WTC11 (cell line): Measurements from ENCODE around the gene ZDHHC17.

Source experiments
- CREB1 ChIP-seq: sonication (generic); formaldehyde crosslinking; IDR thresholded peaks from 2 replicates; pipeline ENCODE4 v1.8.0; 2023; ENCODE audit warnings: mild to moderate bottlenecking, missing genetic modification reagents
- CTCF ChIP-seq: fragments of 200-600 bp; IDR thresholded peaks from 2 replicates; pipeline ENCODE4 v1.8.0; 2022; ENCODE audit warnings: antibody characterized with exemption
- E2F1 ChIP-seq: sonication (generic); formaldehyde crosslinking; IDR thresholded peaks from 2 replicates; pipeline ENCODE4 v1.8.0; 2022; ENCODE audit warnings: mild to moderate bottlenecking, missing genetic modification reagents
- FOXJ3 ChIP-seq: sonication (generic); formaldehyde crosslinking; IDR thresholded peaks from 2 replicates; pipeline ENCODE4 v1.9.0; 2021; ENCODE audit warnings: missing genetic modification reagents, mild to moderate bottlenecking, borderline replicate concordance
- GABPB1 ChIP-seq: sonication (generic); formaldehyde crosslinking; IDR thresholded peaks from 2 replicates; pipeline ENCODE4 v1.8.1; 2023; ENCODE audit warnings: mild to moderate bottlenecking, missing genetic modification reagents
- ZMAT4 ChIP-seq: fragments of 250-450 bp; sonication (Bioruptor Pico); IDR thresholded peaks from 2 replicates; pipeline ENCODE4 v1.9.0; 2021; ENCODE audit warnings: mild to moderate bottlenecking
- ZNF121 ChIP-seq: sonication (generic); formaldehyde crosslinking; IDR thresholded peaks from 2 replicates; pipeline ENCODE4 v1.8.0; 2023; ENCODE audit warnings: missing genetic modification reagents

GRCh38 chr12:76765598-76765997 lies 1.7 kb downstream of the ZDHHC17 start:
- TF ChIP-seq CTCF (no peak), CREB1 (CRISPR knock-in tag) (no peak), ZMAT4 (CRISPR knock-in tag) (no peak), GABPB1 (CRISPR knock-in tag) (no peak), FOXJ3 (CRISPR knock-in tag) (no peak), E2F1 (CRISPR knock-in tag) (no peak), ZNF121 (CRISPR knock-in tag) (no peak)
